ENCODE measurements around the gene KCNMA1.
A peak's percentile ranks its signal among the peaks of the same experiment; 100 is the strongest.
"Not testable (repeated sequence)": the region's sequence is repeated elsewhere in the genome, so short reads cannot be mapped to it uniquely, and the experiment has no call there.

KCNMA1 gene

GRCh38 chr10:77637532-77638320, at the start of gene KCNMA1:
KCNMA1 (minus strand) TSS chr10:77637808.
- Histone ChIP-seq H3K4me1 (no peaks in the 10 kb centered on the region), H3K4me3 (ENCODE audit: low read depth, low read length) (no peak within 1 kb of the TSS), H2AFZ (peak within 1 kb of the TSS; percentile 38), H3K36me3 (ENCODE audit: control insufficient read depth, insufficient read depth, low read length) (no peaks in the 10 kb centered on the region), H3K4me2 (ENCODE audit: low read length) (peak within 1 kb of the TSS; percentile 45), H3K27me3 (ENCODE audit: control insufficient read depth, insufficient read depth, low read length) (no peaks in the 10 kb centered on the region), H3K9me3 (ENCODE audit: control insufficient read depth, low read length) (no peaks in the 10 kb centered on the region), H3K9ac (no peak within 1 kb of the TSS), H3K79me2 (no peaks in the 10 kb centered on the region), H3K27ac (no peak within 1 kb of the TSS)
- TF ChIP-seq, protein P1, sequence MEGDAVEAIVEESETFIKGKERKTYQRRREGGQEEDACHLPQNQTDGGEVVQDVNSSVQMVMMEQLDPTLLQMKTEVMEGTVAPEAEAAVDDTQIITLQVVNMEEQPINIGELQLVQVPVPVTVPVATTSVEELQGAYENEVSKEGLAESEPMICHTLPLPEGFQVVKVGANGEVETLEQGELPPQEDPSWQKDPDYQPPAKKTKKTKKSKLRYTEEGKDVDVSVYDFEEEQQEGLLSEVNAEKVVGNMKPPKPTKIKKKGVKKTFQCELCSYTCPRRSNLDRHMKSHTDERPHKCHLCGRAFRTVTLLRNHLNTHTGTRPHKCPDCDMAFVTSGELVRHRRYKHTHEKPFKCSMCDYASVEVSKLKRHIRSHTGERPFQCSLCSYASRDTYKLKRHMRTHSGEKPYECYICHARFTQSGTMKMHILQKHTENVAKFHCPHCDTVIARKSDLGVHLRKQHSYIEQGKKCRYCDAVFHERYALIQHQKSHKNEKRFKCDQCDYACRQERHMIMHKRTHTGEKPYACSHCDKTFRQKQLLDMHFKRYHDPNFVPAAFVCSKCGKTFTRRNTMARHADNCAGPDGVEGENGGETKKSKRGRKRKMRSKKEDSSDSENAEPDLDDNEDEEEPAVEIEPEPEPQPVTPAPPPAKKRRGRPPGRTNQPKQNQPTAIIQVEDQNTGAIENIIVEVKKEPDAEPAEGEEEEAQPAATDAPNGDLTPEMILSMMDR (IDR thresholded peaks at IDR 0.05), result no peak

DNA sequence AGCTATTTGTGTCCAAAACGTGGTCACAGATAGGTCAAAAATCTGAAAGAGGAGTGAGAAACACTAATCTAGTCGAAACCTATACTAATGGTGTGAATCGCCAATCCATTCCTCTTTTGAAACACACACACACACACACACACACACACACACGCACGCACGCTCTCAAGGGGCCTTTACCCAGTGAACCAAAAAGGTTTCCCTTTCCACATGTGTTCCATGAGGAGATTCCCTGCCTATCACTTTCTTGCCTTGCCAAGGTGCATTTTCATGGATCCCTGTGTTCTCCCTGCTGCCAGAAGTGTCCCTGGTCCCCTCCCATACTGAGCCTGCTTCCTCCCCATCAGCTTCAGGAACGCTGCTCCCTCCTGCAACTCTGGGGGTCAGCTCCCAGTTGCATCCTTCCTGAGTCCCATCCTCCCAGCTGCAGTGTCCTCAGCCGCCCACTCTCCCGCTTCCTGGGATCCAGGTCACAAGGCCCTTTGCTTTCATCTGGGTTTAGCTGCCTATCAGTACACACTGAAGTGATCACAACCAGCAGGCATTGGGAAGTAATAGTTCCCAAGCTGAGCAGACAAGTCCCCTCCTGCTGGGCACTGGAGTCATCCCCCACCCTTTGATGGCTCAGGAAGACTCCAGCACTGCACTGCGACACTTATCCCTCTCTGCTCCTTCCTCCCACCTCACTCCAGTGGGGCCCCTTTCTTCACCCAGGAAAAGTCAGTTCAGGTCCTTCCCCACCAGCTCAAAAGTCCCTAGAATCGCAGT, 49.2 kb upstream of the KCNMA1 start:
- no peak overlapping the region for H2AFZ ChIP-seq
- TF ChIP-seq, protein P1 (IDR thresholded peaks at IDR 0.05), result no peak

DNA sequence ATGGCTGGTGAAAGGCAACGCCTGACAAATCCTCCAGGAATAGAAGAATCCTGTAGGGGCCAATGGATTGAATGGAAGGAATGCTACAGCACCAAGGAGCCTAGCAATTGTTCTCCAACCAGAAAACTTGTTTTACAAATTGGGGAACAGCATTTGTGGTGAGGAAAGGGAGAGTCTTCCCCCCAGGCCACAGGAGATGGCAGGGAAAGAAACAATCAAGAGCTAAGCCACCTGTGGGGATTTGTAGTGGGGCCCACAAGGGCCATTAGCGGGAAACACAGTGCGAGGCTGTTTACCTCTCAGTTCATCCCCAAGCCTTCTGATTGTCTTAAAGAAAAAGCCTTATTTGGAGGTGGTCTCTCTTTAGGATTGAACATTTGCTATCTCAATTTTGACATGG, 48.5 kb upstream of the KCNMA1 start:
- Histone ChIP-seq H3K9me3 (ENCODE audit: control insufficient read depth, low read length) (no peaks in the 10 kb centered on the region), H3K27me3 (ENCODE audit: control insufficient read depth, insufficient read depth, low read length) (no peaks in the 10 kb centered on the region), H3K36me3 (ENCODE audit: control insufficient read depth, insufficient read depth, low read length) (no peaks in the 10 kb centered on the region), H3K4me1 (no peaks in the 10 kb centered on the region), H3K4me3 (ENCODE audit: low read depth, low read length) (no peak overlapping the region), H3K27ac (no peak overlapping the region), H3K9ac (no peak overlapping the region), H3K79me2 (no peaks in the 10 kb centered on the region), H3K4me2 (ENCODE audit: low read length) (no peak overlapping the region), H2AFZ (no peak overlapping the region)
- TF ChIP-seq, protein P1 (IDR thresholded peaks at IDR 0.05), result no peak

More for the DNA sequence above, 49.2 kb upstream of the KCNMA1 start:
- Histone ChIP-seq H3K4me3 (ENCODE audit: low read depth, low read length) (no peak overlapping the region), H3K9ac (no peak overlapping the region), H3K27ac (no peak overlapping the region), H3K79me2 (no peaks in the 10 kb centered on the region), H3K36me3 (ENCODE audit: control insufficient read depth, insufficient read depth, low read length) (no peaks in the 10 kb centered on the region), H3K4me1 (no peaks in the 10 kb centered on the region), H3K9me3 (ENCODE audit: control insufficient read depth, low read length) (no peaks in the 10 kb centered on the region), H3K27me3 (ENCODE audit: control insufficient read depth, insufficient read depth, low read length) (no peaks in the 10 kb centered on the region), H3K4me2 (ENCODE audit: low read length) (no peak overlapping the region)

DNA sequence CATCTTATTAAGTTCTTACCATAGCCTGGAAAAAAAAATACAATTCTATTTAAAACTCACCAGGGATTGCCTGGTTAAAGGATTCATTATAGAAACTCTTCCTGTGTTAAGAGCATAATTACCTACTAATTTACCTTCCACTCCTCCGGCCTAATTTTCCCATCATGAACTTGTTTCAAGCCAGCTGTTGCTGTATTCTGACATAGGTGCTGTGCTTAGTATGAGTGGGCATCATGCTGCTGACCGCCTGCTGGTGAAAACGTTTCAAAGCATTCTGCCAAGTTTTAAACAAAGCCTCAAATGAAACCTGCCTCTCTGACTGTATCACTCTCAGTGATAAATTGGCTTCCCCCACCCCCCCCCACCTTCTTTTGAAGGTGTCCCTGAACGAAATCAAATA, 47.8 kb upstream of the KCNMA1 start:
- H3K27ac ChIP-seq, result no peak overlapping the region
- H3K4me2 ChIP-seq (ENCODE audit: low read length), result no peak overlapping the region
- H3K9ac ChIP-seq, result no peak overlapping the region
- H3K27me3 ChIP-seq (ENCODE audit: control insufficient read depth, insufficient read depth, low read length), result no peaks in the 10 kb centered on the region
- no peaks in the 10 kb centered on the region for H3K4me1 ChIP-seq
- no peak overlapping the region for H3K4me3 ChIP-seq (ENCODE audit: low read depth, low read length)
- no peak overlapping the region for H2AFZ ChIP-seq
- no peaks in the 10 kb centered on the region for H3K9me3 ChIP-seq (ENCODE audit: control insufficient read depth, low read length)
- TF ChIP-seq, protein P1 (IDR thresholded peaks at IDR 0.05), result no peak
- no peaks in the 10 kb centered on the region for H3K36me3 ChIP-seq (ENCODE audit: control insufficient read depth, insufficient read depth, low read length)
- no peaks in the 10 kb centered on the region for H3K79me2 ChIP-seq

- not testable (repeated sequence) for H3K79me2 ChIP-seq; H3K4me1 ChIP-seq; H3K27ac ChIP-seq; H3K36me3 ChIP-seq (ENCODE audit: control insufficient read depth, insufficient read depth, low read length); H3K9ac ChIP-seq; H3K9me3 ChIP-seq (ENCODE audit: control insufficient read depth, low read length); H3K4me2 ChIP-seq (ENCODE audit: low read length); H3K4me3 ChIP-seq (ENCODE audit: low read depth, low read length); H3K27me3 ChIP-seq (ENCODE audit: control insufficient read depth, insufficient read depth, low read length); H2AFZ ChIP-seq
Measured at GRCh38 chr10:77683088-77683432, 45.5 kb upstream of the KCNMA1 start.

All from parathyroid adenoma (tissue), 2 donors.